Prostate gland (tissue), 2 donors: ENCODE results near the gene NGDN. TPM values are rescaled to one million over a fixed set of nuclear protein-coding genes. Genes with fewer than 3 reads are reported as not detected.
"Not testable (repeated sequence)": the region's sequence is repeated elsewhere in the genome, so short reads cannot be mapped to it uniquely, and the experiment has no call there.

Source experiments
- DNase-seq: peaks from one replicate; pipeline ENCODE4 v3.0.0-alpha.2; 2019; ENCODE audit warnings: low spot score
- H3K27ac ChIP-seq, 2 donors: fragments of 200-600 bp; sonication (generic); 2 replicates each; pipeline ENCODE4 v1.5.1; 2017 to 2019
- H3K27me3 ChIP-seq: fragments of 200-600 bp; sonication (generic); replicated peaks from 2 replicates; pipeline ENCODE4 v1.5.1; 2019; ENCODE audit not compliant: insufficient read depth
- H3K36me3 ChIP-seq, 2 donors: fragments of 200-600 bp; sonication (generic); 1 replicate in 1 of 2; 2 replicates in 1 of 2; pipeline versions ENCODE4 v1.5.1 to v1.8.1; 2017 to 2019
- H3K4me1 ChIP-seq: fragments of 200-600 bp; sonication (generic); replicated peaks from 2 replicates; pipeline ENCODE4 v1.5.1; 2019
- H3K4me3 ChIP-seq, 2 donors: fragments of 200-600 bp; sonication (generic); 2 replicates each; pipeline ENCODE4 v1.5.1; 2017 to 2019
- H3K9me3 ChIP-seq: fragments of 200-600 bp; sonication (generic); 2 replicates; pipeline ENCODE4 v1.5.1; 2017
- POLR2A ChIP-seq: fragments of 450-650 bp; IDR thresholded peaks from one replicate; pipeline ENCODE4 v1.6.1; 2016; ENCODE audit warnings: antibody characterized with exemption, mild to moderate bottlenecking
- POLR2AphosphoS5 ChIP-seq: sonication (generic); formaldehyde crosslinking; IDR thresholded peaks from one replicate; pipeline ENCODE4 v1.6.1; 2017; ENCODE audit warnings: antibody characterized with exemption
- WGBS: methylation state at CpG from one replicate; pipeline ENCODE4 v1.1.5; 2018; 5-methylcytosine and 5-hydroxymethylcytosine counted together
- intact Hi-C: fragments of 100-400 bp; cut with DNase I; formaldehyde crosslinking; loops from one replicate; pipeline ENCODE4 v1.14.2; 2022
- total RNA-seq, 2 donors: library from RNA; depleted of rRNA; stranded (reverse); fragments of >200 nt; gene quantifications; one replicate each; pipeline ENCODE4 v1.1.0, GENCODE V29; 2016
- TF ChIP-seq, protein P1 (sequence below), 4 experiments: fragments of 200-600 bp in 2 of 4; fragments of 450-650 bp in 2 of 4; sonication (generic) in 2 of 4; IDR thresholded peaks; 1 replicate in 3 of 4; 2 replicates in 1 of 4; pipeline ENCODE4 v1.5.1; 2016 to 2019; ENCODE audit warnings: antibody characterized with exemption in 4 of 4, mild to moderate bottlenecking in 2 of 4, moderate library complexity in 2 of 4

NGDN gene, protein sequence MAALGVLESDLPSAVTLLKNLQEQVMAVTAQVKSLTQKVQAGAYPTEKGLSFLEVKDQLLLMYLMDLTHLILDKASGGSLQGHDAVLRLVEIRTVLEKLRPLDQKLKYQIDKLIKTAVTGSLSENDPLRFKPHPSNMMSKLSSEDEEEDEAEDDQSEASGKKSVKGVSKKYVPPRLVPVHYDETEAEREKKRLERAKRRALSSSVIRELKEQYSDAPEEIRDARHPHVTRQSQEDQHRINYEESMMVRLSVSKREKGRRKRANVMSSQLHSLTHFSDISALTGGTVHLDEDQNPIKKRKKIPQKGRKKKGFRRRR
- 10 to 100 TPM; 33.7 to 37.0 TPM for total RNA-seq

DNA sequence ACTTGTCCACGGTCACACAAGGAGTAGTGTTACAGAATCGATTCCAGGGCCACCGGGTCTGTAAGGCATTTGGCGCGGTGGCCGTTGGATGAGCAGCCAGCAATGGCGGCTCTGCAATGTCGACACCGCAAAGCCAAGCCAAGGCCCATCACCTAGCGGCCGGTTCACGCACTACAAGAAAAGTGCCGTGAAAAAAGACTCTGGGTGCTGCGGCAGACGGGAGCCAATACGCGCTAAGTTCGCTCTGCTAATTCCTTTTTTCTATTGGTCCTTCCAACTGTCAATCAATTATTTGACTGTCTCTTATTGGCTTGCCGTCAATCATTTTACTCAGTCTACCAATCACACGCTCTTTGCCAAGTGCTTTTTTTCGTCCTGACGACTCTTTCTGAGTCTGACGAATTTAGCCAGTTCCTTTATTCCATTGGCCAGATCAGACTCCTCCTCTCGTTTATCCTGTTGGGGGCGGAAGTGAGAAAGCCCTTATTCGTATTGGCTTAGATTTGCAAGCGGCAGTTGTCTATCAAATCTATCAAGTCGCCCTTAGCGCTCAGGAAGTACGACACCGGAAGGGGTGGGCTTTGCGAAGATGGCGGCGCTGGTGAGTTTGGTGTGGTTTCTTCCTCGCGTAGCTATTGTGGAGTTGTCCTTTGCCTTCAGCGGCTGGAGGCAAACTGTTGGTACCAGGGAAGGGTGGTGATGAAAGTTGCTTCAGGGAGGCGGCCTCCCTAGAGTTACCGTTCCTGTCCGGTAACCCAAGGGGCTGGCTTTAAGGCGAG, at the start of gene NGDN:
NGDN (plus strand) TSS at position 577 of the 779 bp plus-strand sequence; CDS start at position 590, 13 bp downstream.
- Histone ChIP-seq H3K4me3 (peak within 1 kb of the TSS; percentile 82 to 87), H3K9me3 (no peaks in the 10 kb centered on the region), H3K36me3 (no peaks in the 10 kb centered on the region), H3K27me3 (no peaks in the 10 kb centered on the region), H3K27ac (peak within 1 kb of the TSS; percentile 83), H3K4me1 (peaks cover 5% of the 10 kb centered on the region)
- under 1% methylated on average over 41 of the region's 41 CpGs for WGBS
- DNase-seq = peak; percentile 98
- intact Hi-C loops = loop anchor here (5.0 kb wide), 1 partner anchor 147 kb away; the partner anchor contains the start of gene PABPN1
- TF ChIP-seq, protein P1, sequence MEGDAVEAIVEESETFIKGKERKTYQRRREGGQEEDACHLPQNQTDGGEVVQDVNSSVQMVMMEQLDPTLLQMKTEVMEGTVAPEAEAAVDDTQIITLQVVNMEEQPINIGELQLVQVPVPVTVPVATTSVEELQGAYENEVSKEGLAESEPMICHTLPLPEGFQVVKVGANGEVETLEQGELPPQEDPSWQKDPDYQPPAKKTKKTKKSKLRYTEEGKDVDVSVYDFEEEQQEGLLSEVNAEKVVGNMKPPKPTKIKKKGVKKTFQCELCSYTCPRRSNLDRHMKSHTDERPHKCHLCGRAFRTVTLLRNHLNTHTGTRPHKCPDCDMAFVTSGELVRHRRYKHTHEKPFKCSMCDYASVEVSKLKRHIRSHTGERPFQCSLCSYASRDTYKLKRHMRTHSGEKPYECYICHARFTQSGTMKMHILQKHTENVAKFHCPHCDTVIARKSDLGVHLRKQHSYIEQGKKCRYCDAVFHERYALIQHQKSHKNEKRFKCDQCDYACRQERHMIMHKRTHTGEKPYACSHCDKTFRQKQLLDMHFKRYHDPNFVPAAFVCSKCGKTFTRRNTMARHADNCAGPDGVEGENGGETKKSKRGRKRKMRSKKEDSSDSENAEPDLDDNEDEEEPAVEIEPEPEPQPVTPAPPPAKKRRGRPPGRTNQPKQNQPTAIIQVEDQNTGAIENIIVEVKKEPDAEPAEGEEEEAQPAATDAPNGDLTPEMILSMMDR (IDR thresholded peaks at IDR 0.05) = peak; percentile 64 to 96 (median 87)
- TF ChIP-seq POLR2AphosphoS5 (peak; percentile 99), POLR2A (peak; percentile 12)

DNA sequence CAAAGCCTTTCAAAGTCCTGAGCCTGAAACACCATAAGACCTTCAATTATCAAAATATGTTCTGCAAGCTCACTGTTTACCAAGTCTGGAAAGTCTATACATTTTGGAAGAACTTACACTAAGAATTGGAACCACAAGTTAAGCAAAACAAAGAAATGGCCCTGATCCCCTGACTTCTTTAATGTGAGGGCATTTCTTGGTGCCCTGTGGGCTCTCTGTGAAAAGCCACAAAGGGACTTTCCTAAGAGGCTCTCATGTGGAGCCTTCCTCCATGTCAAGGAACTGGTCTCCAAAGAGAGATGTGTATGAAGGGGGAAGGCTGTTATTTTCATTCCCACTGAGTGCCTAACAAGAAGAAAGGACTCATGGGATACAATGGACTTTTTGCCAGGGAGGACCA, 47.9 kb upstream of the NGDN start:
- H3K4me1 ChIP-seq = no peaks in the 10 kb centered on the region
- no peak for TF ChIP-seq POLR2A
- no peak for TF ChIP-seq POLR2AphosphoS5
- TF ChIP-seq, protein P1 (IDR thresholded peaks at IDR 0.05) = no peak
- intact Hi-C loops = no loop called here

DNA sequence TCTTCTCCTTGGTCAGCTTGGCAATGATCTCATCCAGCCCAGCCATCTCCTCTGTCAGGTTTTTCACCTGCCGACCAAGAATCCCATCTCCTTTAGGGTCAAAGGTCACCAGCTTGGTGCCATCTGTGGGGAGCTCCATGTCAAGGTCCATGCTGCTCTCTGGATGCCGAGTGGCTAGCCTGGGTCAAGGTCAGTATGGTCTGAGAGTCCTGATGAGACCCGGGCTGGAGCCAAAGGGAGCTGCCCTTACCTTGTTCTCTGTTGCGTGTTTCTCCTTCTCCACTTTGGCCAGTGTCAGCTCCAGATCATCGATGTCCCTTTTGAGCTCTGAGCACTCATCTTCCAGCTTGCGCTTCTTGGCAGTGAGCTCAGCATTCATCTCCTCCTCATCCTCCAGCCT, 45.8 kb upstream of the NGDN start:
- Histone ChIP-seq H3K9me3 (no peaks in the 10 kb centered on the region), H3K27me3 (no peaks in the 10 kb centered on the region), H3K27ac (no peak overlapping the region), H3K4me3 (no peak overlapping the region), H3K36me3 (no peaks in the 10 kb centered on the region), H3K4me1 (no peaks in the 10 kb centered on the region)
- 92% methylated on average over 6 of the region's 6 CpGs for WGBS
- intact Hi-C loops = no loop called here
- TF ChIP-seq POLR2A = no peak
- TF ChIP-seq, protein P1 (IDR thresholded peaks at IDR 0.05) = no peak
- TF ChIP-seq POLR2AphosphoS5 = no peak
- no peak for DNase-seq

More for the DNA sequence above, 47.9 kb upstream of the NGDN start:
- no peak for DNase-seq
- H3K36me3 ChIP-seq = no peaks in the 10 kb centered on the region
- no peaks in the 10 kb centered on the region for H3K27me3 ChIP-seq
- H3K27ac ChIP-seq = no peak overlapping the region
- no peak overlapping the region for H3K4me3 ChIP-seq
- no peaks in the 10 kb centered on the region for H3K9me3 ChIP-seq

DNA sequence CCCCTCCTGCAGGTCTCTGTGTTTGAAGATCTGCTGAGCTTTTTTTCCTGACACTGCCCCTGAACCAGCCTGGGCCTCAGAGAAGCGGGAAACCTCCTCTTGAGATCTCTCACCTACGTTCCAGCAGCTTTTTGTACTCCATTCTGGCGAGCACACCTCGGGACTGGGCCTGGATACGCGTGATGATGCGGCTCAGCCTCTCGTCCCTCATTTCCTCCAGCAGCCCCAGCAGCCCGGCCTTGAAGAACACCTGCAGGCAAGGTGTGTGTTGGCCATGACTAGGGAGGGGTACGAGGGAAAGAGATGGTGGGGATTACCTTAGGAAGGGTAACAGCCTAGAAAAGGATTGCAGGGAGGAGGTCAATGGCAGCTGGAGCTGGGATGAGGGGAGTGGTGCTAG, 44.3 kb upstream of the NGDN start:
- DNase-seq = no peak
- H3K4me1 ChIP-seq = no peaks in the 10 kb centered on the region
- no peaks in the 10 kb centered on the region for H3K36me3 ChIP-seq
- H3K27me3 ChIP-seq = no peaks in the 10 kb centered on the region
- TF ChIP-seq POLR2AphosphoS5 (no peak), POLR2A (no peak)
- TF ChIP-seq, protein P1 (IDR thresholded peaks at IDR 0.05) = no peak
- no peak overlapping the region for H3K4me3 ChIP-seq
- H3K27ac ChIP-seq = no peak overlapping the region
- WGBS = 88% methylated on average over 10 of the region's 10 CpGs
- intact Hi-C loops = no loop called here
- H3K9me3 ChIP-seq = no peaks in the 10 kb centered on the region

DNA sequence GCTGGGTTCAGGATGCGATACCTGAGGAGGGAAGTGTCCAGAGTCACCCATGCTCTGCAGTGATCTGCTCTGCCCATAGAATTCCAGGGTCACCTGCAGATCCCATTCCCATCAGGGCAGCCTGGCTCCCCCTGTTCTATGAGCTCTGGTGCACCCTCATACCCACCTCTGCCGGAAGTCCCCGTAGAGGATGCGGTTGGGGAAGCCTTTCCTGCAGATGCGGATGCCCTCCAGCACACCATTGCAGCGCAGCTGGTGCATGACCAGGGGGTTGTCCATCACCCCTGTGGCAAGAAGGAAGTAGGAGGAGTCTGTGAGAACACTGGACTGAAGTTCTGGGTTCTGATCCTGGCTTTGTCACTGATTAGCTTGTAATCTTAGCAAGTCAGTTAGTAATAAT, 43.7 kb upstream of the NGDN start:
- intact Hi-C loops, H3K27me3 ChIP-seq, H3K4me1 ChIP-seq, H3K36me3 ChIP-seq, DNase-seq, H3K27ac ChIP-seq, H3K9me3 ChIP-seq, H3K4me3 ChIP-seq: not testable (repeated sequence)
- 90% methylated on average over 6 of the region's 6 CpGs for WGBS
